CD8-positive, alpha-beta memory T cell (primary cell): ENCODE results near the gene ERMAP. TPM values are rescaled to one million over a fixed set of nuclear protein-coding genes. Genes with fewer than 3 reads are reported as not detected.

ENCODE experiments used
- CTCF ChIA-PET: fragments of 350-600 bp; sonication (Branson Sonifier 250); formaldehyde crosslinking; loops from one replicate; lab custom pipeline; 2021; ENCODE audit warnings: antibody characterized with exemption; lab: Charles Lee
- POLR2A ChIA-PET: fragments of 350-600 bp; sonication (Branson Sonifier 250); formaldehyde crosslinking; loops from one replicate; lab custom pipeline; 2021; ENCODE audit warnings: antibody characterized with exemption; lab: Charles Lee
- DNase-seq, 5 donors: peaks; one replicate each; pipeline versions ENCODE4 v3.0.0 to v3.0.0-alpha.2; 2020 to 2022; ENCODE audit warnings: mixed read lengths in 1 of 5
- H3K27ac ChIP-seq: one replicate; pipeline ENCODE4 v1.7.0; 2013; ENCODE audit warnings: low read depth, mild to moderate bottlenecking, low read length, moderate library complexity
- H3K27me3 ChIP-seq: 2 replicates; pipeline ENCODE4 v1.7.0; 2013; ENCODE audit warnings: low read length, mild to moderate bottlenecking; ENCODE audit not compliant: insufficient read depth, poor library complexity, severe bottlenecking
- H3K36me3 ChIP-seq: 2 replicates; pipeline ENCODE4 v1.7.0; 2013; ENCODE audit warnings: mild to moderate bottlenecking, low read length, moderate library complexity; ENCODE audit not compliant: insufficient read depth
- H3K4me1 ChIP-seq: 2 replicates; pipeline ENCODE4 v1.7.0; 2013; ENCODE audit warnings: mild to moderate bottlenecking, low read length, moderate library complexity; ENCODE audit not compliant: insufficient read depth
- H3K4me3 ChIP-seq: 2 replicates; pipeline ENCODE4 v1.7.0; 2013; ENCODE audit warnings: mild to moderate bottlenecking, low read length
- H3K9me3 ChIP-seq: 2 replicates; pipeline ENCODE4 v1.7.0; 2013; ENCODE audit warnings: mild to moderate bottlenecking, low read length
- H3K27ac Mint-ChIP-seq, 8 donors: one replicate each; pipeline ENCODE4 v1.8.0; 2020 to 2021; ENCODE audit warnings: mixed read lengths in 8 of 8, mild to moderate bottlenecking in 6 of 8, inconsistent platforms in 3 of 8, moderate library complexity in 3 of 8
- H3K27me3 Mint-ChIP-seq, 2 donors: one replicate each; pipeline ENCODE4 v1.8.0; 2020 to 2021; ENCODE audit warnings: mixed read lengths in 2 of 2, mild to moderate bottlenecking in 1 of 2, moderate library complexity in 1 of 2
- H3K36me3 Mint-ChIP-seq, 3 donors: one replicate each; pipeline ENCODE4 v1.8.0; 2020 to 2021; ENCODE audit warnings: mixed read lengths in 3 of 3, inconsistent platforms in 1 of 3, mild to moderate bottlenecking in 1 of 3
- H3K4me1 Mint-ChIP-seq, 3 donors: one replicate each; pipeline ENCODE4 v1.8.0; 2020 to 2021; ENCODE audit warnings: mixed read lengths in 3 of 3, inconsistent platforms in 1 of 3, mild to moderate bottlenecking in 1 of 3
- H3K4me3 Mint-ChIP-seq, 7 donors: one replicate each; pipeline ENCODE4 v1.8.0; 2020 to 2021; ENCODE audit warnings: mixed read lengths in 7 of 7, mild to moderate bottlenecking in 6 of 7, moderate library complexity in 4 of 7, inconsistent platforms in 2 of 7
- H3K9me3 Mint-ChIP-seq, 5 donors: one replicate each; pipeline ENCODE4 v1.8.0; 2020 to 2022; ENCODE audit warnings: mixed read lengths in 5 of 5, mild to moderate bottlenecking in 3 of 5, moderate library complexity in 2 of 5, inconsistent platforms in 1 of 5
- polyA plus RNA-seq: library from polyadenylated mRNA; unstranded; fragments of 300-500 nt; fragmentation: Illumina TruSeq; gene quantifications from one replicate; pipeline ENCODE4 v1.2.3, GENCODE V29; 2021
- total RNA-seq, 2 experiments: library from RNA; stranded (reverse); gene quantifications; one replicate each; pipeline ENCODE4 v1.2.3, GENCODE V29; 2021

The ERMAP gene
- total and polyA plus RNA-seq, 3 experiments from 2014 or later = 3.1 to 3.6 (median 3.5) TPM

- H3K27me3 ChIP-seq = no peaks in the 10 kb centered on the region
- Mint-ChIP-seq H3K9me3 (no peaks in the 10 kb centered on the region), H3K27me3 (no peaks in the 10 kb centered on the region), H3K36me3 (peaks cover 0 to 3% (median 0%) of the 10 kb centered on the region in 3 donors), H3K27ac (no peak overlapping the region), H3K4me3 (no peak overlapping the region), H3K4me1 (peaks cover 4 to 7% (median 5%) of the 10 kb centered on the region in 3 donors)
- POLR2A ChIA-PET = interaction anchor here (0.6 kb wide), 1 partner anchor 23 kb away, joined by 4 read pairs; no protein-coding TSS in a partner anchor
- no peak overlapping the region for H3K4me3 ChIP-seq
- no peak overlapping the region for H3K27ac ChIP-seq
- DNase-seq = no peak
- H3K36me3 ChIP-seq = no peaks in the 10 kb centered on the region
- CTCF ChIA-PET = interaction anchor here (0.8 to 1.8 kb wide), 4 partner anchors 22 to 152 kb away, joined by 3 to 4 read pairs (median 3); partner anchors contain the start of gene ZNF691
- H3K9me3 ChIP-seq = no peaks in the 10 kb centered on the region
- H3K4me1 ChIP-seq = no peaks in the 10 kb centered on the region
These were observed 6.0 kb downstream of the ERMAP start for GRCh38 chr1:42822800-42823392.

- no peaks in the 10 kb centered on the region for H3K27me3 ChIP-seq
- H3K4me1 Mint-ChIP-seq = peaks cover 0 to 4% (median 0%) of the 10 kb centered on the region in 3 donors
- H3K9me3 Mint-ChIP-seq = no peaks in the 10 kb centered on the region
- no peak overlapping the region for H3K4me3 ChIP-seq
- H3K27ac ChIP-seq = peak overlapping the region; percentile 68
- H3K4me3 Mint-ChIP-seq = no peak overlapping the region
- H3K9me3 ChIP-seq = no peaks in the 10 kb centered on the region
- CTCF ChIA-PET = interaction anchor here (0.7 kb wide), 1 partner anchor 496 kb away, joined by 3 read pairs; no protein-coding TSS in a partner anchor
- DNase-seq = no peak
- POLR2A ChIA-PET = no interaction called here
- peak overlapping the region in 1 of 8 donors; percentile 74 for H3K27ac Mint-ChIP-seq
- peaks cover 0 to 3% (median 0%) of the 10 kb centered on the region in 3 donors for H3K36me3 Mint-ChIP-seq
- H3K36me3 ChIP-seq = no peaks in the 10 kb centered on the region
- H3K27me3 Mint-ChIP-seq = no peaks in the 10 kb centered on the region
- H3K4me1 ChIP-seq = no peaks in the 10 kb centered on the region
These were observed 7.6 kb downstream of the ERMAP start for GRCh38 chr1:42824481-42825035.

- no peaks in the 10 kb centered on the region for H3K27me3 ChIP-seq
- no peaks in the 10 kb centered on the region for H3K27me3 Mint-ChIP-seq
- H3K4me1 ChIP-seq = no peaks in the 10 kb centered on the region
- peaks cover 0 to 3% (median 1%) of the 10 kb centered on the region in 3 donors for H3K36me3 Mint-ChIP-seq
- H3K4me1 Mint-ChIP-seq = no peaks in the 10 kb centered on the region
- H3K27ac Mint-ChIP-seq = peak overlapping the region in 2 of 8 donors; percentile 14 to 74
- ChIA-PET POLR2A (no interaction called here), CTCF (no interaction called here)
- H3K4me3 Mint-ChIP-seq = no peak overlapping the region
- no peaks in the 10 kb centered on the region for H3K36me3 ChIP-seq
- no peak overlapping the region for H3K4me3 ChIP-seq
- H3K27ac ChIP-seq = peak overlapping the region; percentile 68
- DNase-seq = no peak
- H3K9me3 ChIP-seq = no peaks in the 10 kb centered on the region
- no peaks in the 10 kb centered on the region for H3K9me3 Mint-ChIP-seq
These were observed 8.3 kb downstream of the ERMAP start for GRCh38 chr1:42825036-42825851.

DNA sequence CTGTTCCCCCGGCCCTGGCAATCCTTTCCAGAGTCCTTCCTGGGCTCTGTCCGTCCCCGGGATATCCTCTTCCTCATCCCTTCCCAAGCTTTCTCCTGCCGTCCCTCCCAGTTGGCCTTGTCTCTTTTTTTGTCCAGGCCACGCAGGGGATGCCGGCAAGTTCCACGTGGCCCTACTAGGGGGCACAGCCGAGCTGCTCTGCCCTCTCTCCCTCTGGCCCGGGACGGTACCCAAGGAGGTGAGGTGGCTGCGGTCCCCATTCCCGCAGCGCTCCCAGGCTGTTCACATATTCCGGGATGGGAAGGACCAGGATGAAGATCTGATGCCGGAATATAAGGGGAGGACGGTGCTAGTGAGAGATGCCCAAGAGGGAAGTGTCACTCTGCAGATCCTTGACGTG lies 13.7 kb downstream of the ERMAP start:
- H3K4me1 ChIP-seq = no peaks in the 10 kb centered on the region

GRCh38 chr1:42831273-42831672 lies 14.4 kb downstream of the ERMAP start:
- H3K4me3 Mint-ChIP-seq = no peak overlapping the region
- Histone ChIP-seq H3K36me3 (no peaks in the 10 kb centered on the region), H3K4me1 (no peaks in the 10 kb centered on the region), H3K4me3 (no peak overlapping the region), H3K27ac (no peak overlapping the region), H3K9me3 (no peaks in the 10 kb centered on the region), H3K27me3 (no peaks in the 10 kb centered on the region)
- H3K9me3 Mint-ChIP-seq = no peaks in the 10 kb centered on the region
- H3K36me3 Mint-ChIP-seq = peaks cover 4 to 10% (median 4%) of the 10 kb centered on the region in 3 donors
- no peak overlapping the region for H3K27ac Mint-ChIP-seq
- DNase-seq = no peak
- ChIA-PET CTCF (no interaction called here), POLR2A (no interaction called here)
- no peaks in the 10 kb centered on the region for H3K27me3 Mint-ChIP-seq
- H3K4me1 Mint-ChIP-seq = no peaks in the 10 kb centered on the region

More for the DNA sequence above, 13.7 kb downstream of the ERMAP start:
- Histone ChIP-seq H3K27ac (no peak overlapping the region), H3K27me3 (no peaks in the 10 kb centered on the region), H3K4me3 (no peak overlapping the region), H3K9me3 (no peaks in the 10 kb centered on the region), H3K36me3 (no peaks in the 10 kb centered on the region)
- H3K27me3 Mint-ChIP-seq = no peaks in the 10 kb centered on the region
- ChIA-PET CTCF (no interaction called here), POLR2A (no interaction called here)
- peaks cover 4% of the 10 kb centered on the region in 3 donors for H3K36me3 Mint-ChIP-seq
- no peak overlapping the region for H3K27ac Mint-ChIP-seq
- no peak for DNase-seq
- no peaks in the 10 kb centered on the region for H3K9me3 Mint-ChIP-seq
- no peaks in the 10 kb centered on the region for H3K4me1 Mint-ChIP-seq
- no peak overlapping the region for H3K4me3 Mint-ChIP-seq

- Histone ChIP-seq H3K4me3 (no peak overlapping the region), H3K4me1 (no peaks in the 10 kb centered on the region), H3K36me3 (no peaks in the 10 kb centered on the region), H3K27ac (no peak overlapping the region), H3K9me3 (no peaks in the 10 kb centered on the region), H3K27me3 (no peaks in the 10 kb centered on the region)
- CTCF ChIA-PET = interaction anchor here (1.4 kb wide), 1 partner anchor 14 kb away, joined by 6 read pairs; the partner anchor contains the start of gene ZNF691
- peaks cover 4 to 10% (median 4%) of the 10 kb centered on the region in 3 donors for H3K36me3 Mint-ChIP-seq
- H3K4me1 Mint-ChIP-seq = no peaks in the 10 kb centered on the region
- POLR2A ChIA-PET = no interaction called here
- DNase-seq = no peak
- H3K4me3 Mint-ChIP-seq = no peak overlapping the region
- no peak overlapping the region for H3K27ac Mint-ChIP-seq
- H3K9me3 Mint-ChIP-seq = no peaks in the 10 kb centered on the region
- H3K27me3 Mint-ChIP-seq = no peaks in the 10 kb centered on the region
These were observed 15.8 kb downstream of the ERMAP start for GRCh38 chr1:42832641-42833240.

DNA sequence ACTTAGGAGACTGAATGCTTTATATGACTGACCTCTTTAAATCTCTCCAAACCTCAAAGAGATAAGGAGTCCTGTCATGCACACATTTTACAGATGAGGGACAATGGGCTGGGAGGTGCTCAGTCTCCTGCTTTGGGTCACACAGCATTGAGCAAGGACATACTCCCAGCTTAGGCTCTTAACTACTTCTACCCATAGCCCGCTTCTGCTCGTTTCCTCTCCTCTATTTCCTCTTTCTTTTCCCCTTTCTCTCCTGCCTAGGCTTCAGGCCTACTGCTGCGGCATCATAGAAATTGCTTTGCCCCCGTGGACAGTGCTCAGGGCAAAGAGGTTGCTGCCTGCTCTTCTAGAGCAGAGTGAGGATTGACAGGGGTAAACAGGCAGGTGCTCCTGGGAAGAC lies 17.1 kb downstream of the ERMAP start:
- no peaks in the 10 kb centered on the region for H3K4me1 Mint-ChIP-seq
- Histone ChIP-seq H3K27me3 (no peaks in the 10 kb centered on the region), H3K36me3 (no peaks in the 10 kb centered on the region), H3K4me3 (no peak overlapping the region), H3K27ac (no peak overlapping the region), H3K4me1 (no peaks in the 10 kb centered on the region), H3K9me3 (no peaks in the 10 kb centered on the region)
- POLR2A ChIA-PET = no interaction called here
- no peaks in the 10 kb centered on the region for H3K27me3 Mint-ChIP-seq
- peak overlapping the region in 2 of 8 donors; percentile 42 to 54 for H3K27ac Mint-ChIP-seq
- CTCF ChIA-PET = interaction anchor here (0.9 kb wide), 1 partner anchor 12 kb away, joined by 3 read pairs; the partner anchor contains the start of gene ZNF691
- H3K4me3 Mint-ChIP-seq = no peak overlapping the region
- no peak for DNase-seq
- no peaks in the 10 kb centered on the region for H3K9me3 Mint-ChIP-seq
- peaks cover 4 to 10% (median 4%) of the 10 kb centered on the region in 3 donors for H3K36me3 Mint-ChIP-seq
